Measurements from ENCODE around the gene SELENOO.

The SELENOO gene

DNA sequence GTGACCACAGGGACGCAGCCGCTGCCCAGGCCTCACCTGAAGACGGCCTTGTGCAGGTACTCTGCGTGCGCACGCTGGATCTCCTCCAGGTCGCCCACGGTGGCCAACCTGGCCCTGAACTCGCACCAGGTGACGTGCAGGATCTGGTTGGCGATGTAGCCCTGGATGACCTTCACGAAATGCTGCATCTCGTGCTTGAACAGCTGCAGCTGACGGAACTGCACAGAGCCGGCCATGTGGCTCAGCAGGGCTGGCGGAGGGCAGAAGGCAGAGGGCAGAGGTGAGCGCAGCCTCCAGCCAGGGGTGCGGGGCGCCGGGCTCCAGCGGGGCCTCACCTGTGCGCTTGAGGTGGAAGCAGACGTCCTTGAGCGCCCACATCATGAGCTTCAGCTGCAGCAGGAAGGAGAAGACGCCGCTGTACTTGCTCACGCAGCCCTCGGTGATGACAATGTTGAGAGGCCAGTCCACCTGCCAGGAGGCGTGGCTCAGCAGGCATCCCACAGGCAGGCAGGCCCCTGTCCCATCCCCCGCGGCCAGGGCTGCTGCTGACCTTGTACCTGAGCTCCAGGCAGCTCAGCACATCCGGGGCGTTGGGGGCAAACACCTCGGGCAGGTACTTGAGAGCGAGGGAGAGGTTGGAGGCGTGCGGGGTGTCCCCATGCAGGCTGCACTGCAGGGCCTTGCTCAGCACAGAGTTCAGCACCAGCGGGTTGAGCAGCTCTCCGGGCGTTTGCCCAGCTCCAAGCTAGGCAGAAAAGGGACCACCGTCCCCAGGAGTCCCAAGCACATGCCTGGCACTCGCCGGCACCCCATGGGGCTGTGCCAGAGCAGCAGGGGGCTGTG lies 17.6 kb downstream of the SELENOO start:
- no peak for DNase-seq

DNA sequence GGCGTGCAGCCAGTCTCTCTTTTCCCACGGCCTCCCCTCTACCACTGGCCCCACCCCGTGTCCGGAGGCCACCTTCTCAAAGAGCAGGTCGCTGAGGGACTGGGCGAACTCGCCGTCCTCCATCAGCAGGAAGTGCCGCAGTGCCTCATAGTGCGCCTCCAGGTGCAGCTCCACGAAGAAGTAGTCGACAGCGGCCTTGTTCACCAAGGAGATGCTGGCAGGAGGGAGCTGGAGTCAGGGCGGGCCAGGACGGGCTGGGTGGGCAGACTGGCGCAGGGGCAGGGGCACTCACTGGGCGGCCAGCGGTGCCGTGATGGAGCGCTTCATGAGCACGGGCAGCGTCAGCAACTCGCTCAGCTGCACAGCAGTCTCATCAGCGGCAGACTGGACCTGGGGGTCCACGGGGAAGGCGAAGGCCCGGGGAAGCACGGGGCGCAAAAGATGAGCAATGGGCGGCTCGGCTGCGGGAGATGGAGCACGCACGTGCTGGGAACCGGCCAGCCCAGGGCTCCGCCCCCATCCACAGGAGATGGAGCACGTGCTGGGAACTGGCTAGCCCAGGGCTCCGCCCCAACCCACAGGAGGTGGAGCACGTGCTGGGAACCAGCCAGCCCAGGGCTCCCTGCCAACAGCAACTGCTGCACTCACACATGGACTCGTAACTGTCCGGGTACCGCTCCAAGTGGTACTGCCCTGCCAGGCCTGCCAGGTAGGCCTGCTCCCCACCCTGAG lies 18.4 kb downstream of the SELENOO start:
- DNase-seq: no peak

DNA sequence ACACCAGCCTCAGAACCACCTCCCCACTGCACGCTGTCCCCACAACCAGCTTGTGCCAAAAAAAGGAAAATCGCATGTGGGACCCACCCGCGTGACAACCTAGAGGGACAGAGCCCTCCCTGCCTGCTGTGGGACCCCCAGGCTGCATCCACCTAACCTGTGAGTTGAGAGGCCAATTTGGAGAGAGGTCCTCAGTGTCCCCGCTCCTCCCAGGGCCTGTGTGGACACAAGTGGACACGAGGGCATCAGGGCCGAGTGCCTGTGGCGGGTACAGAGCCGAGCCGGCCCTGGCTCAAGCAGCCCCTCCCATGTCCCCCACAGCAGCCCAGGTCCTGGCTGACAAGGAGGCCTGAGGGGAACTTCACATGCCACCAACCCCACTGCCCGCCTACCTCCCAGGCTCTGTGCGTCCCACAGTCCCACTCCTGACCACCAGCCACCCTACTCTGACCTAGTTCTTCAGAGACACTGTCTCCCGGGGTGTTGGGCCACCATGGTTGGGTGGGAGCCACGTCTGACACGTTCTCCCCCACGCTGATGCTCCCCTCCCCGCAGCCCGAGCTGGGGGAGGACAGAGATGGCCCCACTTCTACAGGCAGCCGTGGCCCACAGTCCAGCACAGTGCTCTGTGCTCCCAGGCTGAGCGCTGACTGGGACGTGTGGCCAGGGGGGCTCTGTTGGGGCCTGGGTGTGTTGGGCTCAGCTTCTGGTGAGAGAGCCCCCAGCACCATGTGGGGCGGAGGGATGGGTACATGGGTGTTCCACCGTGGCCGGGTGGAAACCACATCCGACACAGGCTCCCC lies 19.2 kb downstream of the SELENOO start:
- no peak for DNase-seq

DNA sequence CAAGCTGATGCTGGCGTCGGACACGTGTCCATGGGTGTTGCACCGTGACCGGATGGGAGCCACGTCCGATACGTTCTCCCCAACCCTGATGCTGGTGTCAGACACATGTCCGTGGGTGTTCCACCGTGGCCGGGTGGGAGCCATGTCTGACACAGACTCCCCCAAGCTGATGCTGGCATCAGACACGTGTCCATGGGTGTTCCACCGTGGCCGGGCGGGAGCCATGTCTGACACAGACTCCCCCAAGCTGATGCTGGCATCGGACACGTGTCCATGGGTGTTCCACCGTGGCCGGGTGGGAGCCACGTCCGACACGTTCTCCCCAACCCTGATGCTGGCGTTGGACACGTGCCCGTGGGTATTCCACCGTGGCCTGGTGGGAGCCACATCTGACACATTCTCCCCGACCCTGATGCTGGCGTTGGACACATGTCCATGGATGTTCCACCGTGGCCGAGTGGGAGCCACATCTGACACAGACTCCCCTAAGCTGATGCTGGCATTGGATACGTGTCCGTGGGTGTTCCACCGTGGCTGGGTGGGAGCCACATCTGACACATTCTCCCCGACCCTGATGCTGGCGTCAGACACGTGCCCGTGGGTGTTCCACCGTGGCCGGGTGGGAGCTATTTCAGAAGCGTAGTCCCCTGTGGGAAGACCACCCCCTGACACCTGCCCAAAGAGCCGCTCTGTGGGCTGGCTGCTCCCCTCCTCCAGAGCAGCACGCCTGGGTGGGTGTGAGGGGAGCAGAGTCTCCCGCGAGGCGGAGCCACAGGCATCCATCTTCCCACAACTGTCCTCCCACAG lies 20.0 kb downstream of the SELENOO start:
- no peak for DNase-seq

DNA sequence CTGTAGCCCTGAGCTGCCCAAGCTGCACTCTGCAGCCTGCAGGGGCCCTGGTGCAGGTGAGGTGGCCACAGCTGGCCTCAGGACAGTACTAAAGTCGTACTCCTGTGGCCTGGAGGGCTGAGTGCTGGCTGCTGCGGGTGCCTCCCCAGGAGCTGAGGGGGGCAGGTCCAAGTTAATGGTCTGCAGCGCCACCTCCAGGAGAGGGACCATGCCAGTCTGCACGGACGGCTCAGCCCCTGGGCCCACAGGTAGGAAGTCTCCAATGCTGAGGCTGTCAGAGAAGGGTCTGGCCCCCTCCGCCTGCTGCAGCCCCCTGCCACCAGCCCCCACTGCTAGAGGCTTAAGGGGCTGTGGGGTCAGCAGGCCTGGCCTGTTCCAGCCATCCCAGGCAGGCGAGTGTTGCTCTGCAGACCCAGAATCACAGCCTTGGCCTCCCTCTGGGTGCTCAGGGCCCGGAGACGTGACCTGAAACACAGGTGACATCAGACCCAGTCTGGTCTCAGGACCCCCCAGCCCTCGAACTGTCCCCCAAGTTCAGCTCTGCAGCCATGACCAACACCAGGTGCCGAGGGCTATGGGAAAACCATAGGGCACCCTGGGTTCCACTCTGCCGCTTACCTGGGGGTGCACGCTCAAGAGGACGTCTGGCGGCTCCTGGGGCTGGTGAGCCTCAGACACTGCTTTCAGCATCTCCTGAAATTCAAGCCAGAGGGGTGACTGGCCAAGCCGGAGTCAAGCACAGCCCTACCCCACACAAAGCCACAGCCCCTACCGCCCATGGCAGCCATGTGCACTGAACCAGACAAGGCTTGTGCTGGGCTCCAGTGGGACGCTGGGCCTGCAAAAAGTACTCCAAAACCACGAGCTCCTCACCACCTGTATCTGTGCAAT lies 20.8 kb downstream of the SELENOO start:
- DNase-seq: no peak

DNA sequence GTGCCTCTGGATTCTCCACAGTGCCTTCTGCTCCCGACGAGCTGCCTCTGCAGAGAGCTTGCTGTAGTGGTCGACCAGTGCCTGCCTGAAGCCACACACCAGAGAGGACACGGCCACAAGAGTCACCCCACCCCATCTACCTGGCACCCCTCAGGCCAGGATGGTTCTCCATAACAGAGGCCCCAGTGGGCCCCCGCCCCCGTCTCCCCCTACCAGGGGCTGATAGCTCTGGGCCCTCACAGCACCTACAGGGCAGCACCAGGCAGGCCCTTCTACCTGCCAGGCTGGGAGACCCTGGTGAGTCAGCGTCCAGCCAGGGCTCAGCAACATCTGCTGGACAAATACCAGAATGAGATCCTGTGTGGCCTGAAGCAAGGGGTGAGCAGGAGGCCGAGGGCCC lies 21.7 kb downstream of the SELENOO start:
- no peak for DNase-seq

DNA sequence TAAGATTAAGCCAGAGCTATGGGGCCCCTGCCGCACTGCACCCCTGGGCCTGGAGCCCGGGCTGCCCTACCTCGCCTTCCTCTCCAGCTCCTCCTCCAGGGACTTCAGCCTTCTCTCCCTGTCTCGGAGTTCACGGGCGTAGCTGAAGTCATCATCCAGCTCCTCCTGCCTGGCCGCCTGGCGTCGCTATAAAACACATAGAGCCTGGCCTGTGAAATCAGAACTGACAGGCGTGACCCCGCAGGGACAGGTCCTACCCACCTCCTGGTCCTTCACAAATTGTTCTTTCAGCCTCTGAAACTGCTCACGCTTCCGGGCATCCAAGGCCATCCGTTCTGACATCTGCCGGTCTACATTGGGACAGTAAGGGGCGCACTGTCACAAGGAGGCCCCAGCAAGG lies 23.3 kb downstream of the SELENOO start:
- DNase-seq: no peak

DNA sequence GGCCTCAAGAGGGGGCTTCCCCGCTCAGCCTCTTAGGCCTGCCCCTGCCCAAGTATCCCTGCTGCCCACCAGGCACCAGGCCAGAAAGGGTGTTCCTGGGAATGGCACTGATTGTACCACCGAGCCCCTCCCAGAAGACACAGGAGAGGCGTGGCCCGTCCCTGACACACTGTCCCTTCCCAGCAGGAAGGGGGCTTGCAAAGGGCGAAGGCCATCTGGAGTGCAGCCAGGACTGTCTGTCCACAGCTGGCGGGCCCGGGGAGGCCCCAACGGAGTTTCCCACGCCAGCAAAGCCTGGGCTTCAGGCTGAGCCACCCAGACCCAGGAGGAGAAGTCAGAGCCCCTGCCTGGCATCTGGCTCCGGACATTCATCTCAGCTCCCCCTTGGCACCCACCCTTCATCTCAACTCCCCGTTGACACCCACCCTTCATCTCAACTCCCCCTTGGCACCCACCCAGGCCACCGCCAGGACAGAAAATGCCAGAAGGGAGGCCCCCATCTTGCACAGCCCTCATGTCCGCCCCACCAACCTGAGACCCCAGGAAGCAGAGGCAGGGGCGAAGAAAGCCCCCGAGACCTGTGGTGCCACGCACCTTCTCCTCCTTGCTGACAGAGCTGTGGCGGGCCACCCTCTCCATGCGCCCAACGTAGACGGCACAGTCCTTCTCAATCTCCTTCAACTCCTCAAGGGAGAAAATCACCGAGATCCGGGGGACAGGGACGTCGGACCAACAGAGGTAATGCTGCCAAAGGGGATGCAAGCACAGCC lies 24.6 kb downstream of the SELENOO start:
- no peak for DNase-seq

DNA sequence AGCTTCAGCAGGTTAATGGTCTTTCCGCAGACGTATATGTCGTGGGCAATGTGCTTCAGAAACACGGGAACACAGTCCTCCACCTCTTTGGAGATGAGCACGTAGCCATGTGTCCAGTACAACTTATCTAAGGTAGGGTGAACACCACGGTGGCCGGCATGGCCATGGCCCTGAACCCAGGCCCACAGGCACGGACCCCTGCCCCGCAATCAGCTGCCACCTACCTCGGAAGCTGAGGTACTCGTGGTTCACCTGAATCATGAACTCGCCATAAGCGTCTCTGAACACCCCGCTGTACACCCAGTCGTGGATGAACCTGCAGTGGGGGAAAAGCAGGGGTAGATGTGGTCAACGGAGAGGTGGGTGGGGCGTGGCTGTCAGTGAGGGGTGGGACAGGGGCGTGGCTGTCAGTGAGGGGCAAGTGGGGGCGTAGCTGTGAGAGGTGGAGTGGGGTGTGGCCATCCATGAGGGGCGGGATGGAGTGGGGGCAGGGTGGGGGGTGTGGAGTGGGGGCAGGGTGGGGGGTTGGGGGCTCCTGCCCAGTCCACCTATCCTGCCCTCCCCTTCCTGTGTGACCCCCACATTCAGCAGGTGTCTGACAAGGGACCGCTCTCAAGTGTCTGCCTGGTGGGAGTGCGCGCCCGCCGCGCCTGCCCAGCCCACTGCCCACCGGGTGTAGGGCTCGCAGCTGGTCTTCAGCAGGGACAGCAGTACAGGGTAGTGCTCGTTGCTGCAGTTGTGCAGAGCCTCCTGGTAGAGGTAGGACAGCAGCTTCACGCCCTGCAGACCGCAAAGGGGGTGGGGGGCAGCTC lies 25.5 kb downstream of the SELENOO start:
- no peak for DNase-seq

DNA sequence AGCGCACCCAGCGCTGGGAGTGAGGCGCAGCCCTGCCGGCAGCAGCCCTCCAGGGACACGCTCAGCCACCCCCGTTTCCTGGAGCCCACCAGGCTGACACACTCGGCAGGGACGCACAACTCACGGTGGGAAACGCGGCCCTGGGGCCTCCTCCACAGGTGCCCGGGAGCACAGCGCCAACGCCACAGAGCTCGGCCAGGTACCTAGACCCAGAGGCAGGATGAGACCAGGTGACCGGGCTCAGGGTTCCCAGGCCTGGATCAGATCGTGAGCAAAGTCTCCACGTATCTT lies 26.0 kb downstream of the SELENOO start:
- DNase-seq: no peak

DNA sequence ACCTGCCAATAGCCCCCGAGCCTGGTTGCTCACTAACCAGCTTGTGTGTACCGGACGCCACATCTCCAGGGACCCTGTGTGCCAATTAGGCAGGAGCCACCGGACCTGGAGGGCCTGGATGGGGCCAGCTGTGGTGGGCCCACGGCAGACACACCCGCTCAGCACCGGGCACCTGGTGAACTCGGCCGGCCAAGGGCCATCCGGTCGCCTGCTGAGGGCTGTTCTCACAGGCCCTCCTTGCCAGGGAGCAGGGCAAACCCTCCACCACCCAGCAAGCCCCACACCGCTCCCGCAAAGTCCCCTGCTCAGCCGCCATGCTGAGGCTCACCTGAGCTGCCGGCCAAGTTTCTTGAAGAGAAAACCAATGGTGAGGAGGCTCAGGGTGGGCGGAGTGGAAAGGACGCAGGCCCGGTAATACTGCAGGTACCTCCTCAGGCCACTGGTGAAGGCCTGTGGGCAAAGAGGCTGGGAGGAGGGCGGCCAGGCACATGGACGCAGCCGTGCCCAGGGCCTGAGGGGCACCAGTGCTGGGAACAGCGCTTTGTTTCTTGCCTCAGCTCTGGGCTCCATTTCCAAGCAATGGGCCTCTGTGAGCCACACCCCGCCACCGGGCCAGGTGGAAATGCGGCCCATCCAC lies 26.9 kb downstream of the SELENOO start:
- DNase-seq: no peak

DNA sequence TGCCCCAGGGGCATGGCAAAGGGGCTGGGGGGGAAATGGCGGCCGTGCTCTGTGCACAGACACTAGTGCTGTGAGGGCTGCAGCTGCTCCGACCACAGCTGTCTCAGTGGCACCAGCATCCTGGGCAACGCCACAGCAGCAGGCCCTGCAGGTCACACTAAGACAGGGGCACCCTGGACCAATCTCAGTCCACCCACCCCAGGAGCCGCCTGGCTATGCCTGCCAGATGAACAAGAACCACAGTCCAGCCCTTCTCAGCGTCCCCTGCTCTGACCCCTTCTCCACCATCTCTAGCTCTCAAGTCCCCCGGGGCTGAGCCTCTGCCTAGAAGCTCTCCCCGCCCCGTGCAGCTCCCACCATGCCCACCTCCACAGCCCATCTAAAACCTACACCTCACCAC lies 27.6 kb downstream of the SELENOO start:
- DNase-seq: no peak

DNA sequence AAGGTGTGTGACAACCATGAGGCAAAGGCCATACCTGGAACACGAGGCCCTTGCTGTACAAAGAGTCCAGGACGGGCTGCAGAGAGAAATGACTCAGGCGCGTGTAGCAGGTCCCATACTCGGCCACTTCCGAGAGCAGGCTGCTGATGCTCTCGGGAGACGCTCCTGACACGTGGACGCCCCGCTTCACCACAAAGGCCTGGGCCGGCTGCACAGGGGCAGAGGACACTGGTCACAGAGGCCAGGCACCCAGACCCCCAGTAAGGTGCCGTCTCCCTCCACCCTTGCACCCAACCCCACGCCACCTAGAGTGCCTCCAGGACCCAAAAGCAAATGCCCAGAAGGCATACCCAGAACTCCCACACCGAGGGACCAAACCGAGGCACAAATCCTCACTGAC lies 28.6 kb downstream of the SELENOO start:
- no peak for DNase-seq

DNA sequence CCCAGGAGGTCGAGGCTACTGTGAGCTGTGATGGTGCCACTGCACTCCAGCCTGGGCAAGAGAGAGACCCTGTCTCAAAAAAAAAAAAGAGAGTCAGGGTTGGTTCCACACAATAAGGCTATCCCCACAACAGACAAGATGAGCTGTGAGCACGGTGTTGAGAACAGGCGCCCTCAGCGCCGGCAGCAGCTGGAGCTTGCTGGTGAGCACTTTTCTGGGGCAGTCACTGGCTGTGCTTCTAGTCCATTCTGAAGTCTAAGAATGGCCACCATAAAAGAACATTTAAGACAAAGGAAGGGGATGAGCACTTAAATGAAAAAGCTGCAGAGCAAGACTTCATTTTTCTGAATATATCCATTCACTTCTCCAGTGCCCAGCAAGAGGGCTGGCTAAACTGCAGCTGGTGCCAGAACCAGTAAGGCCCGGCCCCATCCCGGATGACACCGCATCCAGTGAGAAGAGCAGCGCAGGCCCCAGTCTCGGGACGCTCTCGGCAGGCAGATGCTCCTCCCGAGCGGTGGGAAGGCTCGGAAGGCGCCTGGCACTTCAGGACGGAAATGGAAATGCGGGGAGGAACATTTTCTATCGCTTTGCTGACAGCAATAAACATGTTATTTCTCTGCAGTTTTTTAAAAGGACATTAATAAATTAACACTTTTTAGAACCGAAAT lies 31.8 kb downstream of the SELENOO start:
- DNase-seq: no peak

DNA sequence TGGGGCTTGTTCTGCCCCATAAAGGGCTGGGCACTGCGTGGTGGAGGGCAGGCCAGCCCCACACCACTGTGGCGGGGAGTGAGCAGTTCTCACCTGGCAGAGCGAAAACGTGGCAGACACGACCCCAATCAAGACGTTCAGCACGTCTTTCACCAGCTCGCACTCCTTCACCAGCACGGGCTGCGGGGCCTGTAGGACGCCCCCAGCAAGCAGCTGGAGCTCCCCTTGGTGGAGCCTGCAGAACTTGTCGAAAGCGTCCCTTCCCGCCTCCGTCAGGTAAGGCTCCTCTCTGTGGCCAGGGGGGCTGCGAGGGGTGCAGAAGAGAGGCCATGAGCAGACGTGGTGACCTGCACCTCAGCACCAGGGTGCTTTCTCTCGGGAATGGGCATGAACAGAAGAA lies 32.4 kb downstream of the SELENOO start:
- DNase-seq: no peak

DNA sequence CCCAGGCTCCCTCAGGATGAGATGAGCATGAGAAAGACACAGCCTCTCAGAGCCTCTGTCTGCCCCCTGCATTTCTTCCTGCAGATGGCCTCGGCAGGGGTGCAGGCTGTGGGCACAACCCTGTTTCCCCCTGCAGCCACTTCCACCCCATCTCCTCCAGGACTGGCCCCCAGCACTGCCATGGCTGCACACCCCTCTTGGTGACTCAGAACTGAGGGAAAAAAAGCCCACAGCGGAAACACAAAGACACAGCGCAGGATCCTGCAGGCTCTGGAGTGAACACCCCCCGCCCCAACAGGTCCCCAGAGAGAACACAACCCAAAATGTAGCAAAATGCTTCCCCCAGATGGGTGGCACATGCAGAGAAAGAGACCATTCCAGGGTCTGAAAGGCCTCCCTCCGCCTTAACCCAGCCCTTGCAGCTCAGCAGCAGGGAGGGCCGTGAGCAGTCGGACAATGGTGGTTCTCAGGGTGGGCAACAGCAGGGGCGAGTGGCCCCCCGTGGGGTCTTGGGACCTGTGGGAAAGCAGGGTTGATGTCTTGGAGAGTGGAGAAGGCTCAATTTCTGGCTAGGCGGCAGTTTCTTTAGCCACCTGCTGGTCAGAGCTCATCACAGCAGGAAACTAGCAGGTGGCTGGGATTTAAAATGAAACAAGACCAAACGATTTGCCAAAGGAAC lies 36.1 kb downstream of the SELENOO start:
- no peak for DNase-seq

DNA sequence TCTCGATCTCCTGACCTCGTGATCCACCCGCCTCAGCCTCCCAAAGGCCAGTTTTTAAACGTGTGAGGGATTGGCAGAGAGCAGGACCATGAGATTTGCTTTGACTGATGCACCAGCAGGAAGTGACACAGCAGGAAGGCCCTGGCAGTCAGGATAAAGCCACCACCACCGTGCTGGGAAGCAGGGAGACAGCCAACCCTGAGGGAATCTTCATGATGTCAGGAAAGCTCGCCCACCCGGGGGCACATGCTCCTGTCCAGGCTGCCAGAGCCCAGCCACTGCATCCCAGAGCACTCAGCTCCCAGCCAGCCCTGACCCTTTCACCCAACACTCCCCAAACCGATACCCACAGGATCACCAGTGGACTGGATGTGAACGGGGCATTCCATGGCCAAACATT lies 37.9 kb downstream of the SELENOO start:
- no peak for DNase-seq

DNA sequence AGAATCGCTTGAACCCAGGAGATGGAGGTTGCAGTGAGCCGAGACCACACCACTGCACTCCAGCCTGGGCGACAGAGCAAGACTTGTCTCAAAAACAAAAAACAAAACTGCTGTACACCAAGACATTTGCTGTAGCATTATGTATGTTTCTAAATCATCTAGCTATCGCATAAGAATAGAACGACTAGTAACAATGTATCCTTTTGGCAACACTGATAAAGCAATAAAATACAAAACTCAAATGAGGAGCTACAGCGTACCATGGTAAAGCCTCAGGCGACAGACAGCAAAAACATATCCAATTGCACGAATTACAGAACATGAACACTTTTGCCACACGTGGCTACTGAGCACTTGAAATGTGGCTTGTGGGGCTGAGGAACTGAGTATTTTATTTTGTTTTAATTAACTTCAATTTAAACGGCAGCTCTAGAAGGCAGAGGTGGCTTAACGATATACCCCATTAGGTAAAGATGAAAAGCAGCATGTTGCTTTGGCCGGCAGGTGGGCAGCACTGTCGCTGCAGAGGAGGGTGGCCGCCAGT lies 41.7 kb downstream of the SELENOO start:
- no peak for DNase-seq

Measured in activated CD4-positive, alpha-beta T cell treated with anti-CD3 and anti-CD28 coated beads, Interleukin-2, Interleukin-6, amounts not matched to agents 100 ng/mL and 50 ng/mL, durations not matched to agents 16 hours and 8 hours (primary cell).